ENCODE measurements around the gene PLCB1. TPM values are rescaled to one million over a fixed set of nuclear protein-coding genes. Genes with fewer than 3 reads are reported as not detected.

Gene PLCB1
- total and polyA plus RNA-seq, 10 of the 15 experiments (the other 5 are each of a cell fraction or from before 2014, with no cell fraction given): 0.05 to 5.3 (median 0.17) TPM; not detected in 1

- Histone ChIP-seq H3K27me3 (replicated peaks in 1 of 2; ENCODE audit: control insufficient read depth in 2 of 2, insufficient read depth in 2 of 2, low read length in 1 of 2) (no peaks in the 10 kb centered on the region), H3K4me1 (ENCODE audit: control insufficient read depth, insufficient read depth, low read length) (no peaks in the 10 kb centered on the region), H4K20me1 (ENCODE audit: control insufficient read depth, insufficient read depth) (no peaks in the 10 kb centered on the region), H3K9ac (ENCODE audit: control insufficient read depth, insufficient read depth, low read length) (no peak overlapping the region), H3K79me2 (ENCODE audit: control insufficient read depth, insufficient read depth, low read length) (no peaks in the 10 kb centered on the region), H3K4me2 (ENCODE audit: control insufficient read depth, insufficient read depth) (no peak overlapping the region), H3K4me3 (no peak overlapping the region), H3K27ac (ENCODE audit: control insufficient read depth, insufficient read depth) (no peak overlapping the region), H3K36me3 (ENCODE audit: control insufficient read depth in 2 of 2, insufficient read depth in 2 of 2, low read length in 1 of 2) (no peaks in the 10 kb centered on the region), H2AFZ (ENCODE audit: control insufficient read depth, low read depth, low read length) (no peak overlapping the region), H3K9me3 (replicated peaks; ENCODE audit: control insufficient read depth, insufficient read depth, low read length) (no peaks in the 10 kb centered on the region)
- ChIA-PET RAD21 (ENCODE audit: unreplicated experiment) (no interaction called here), SMC1A (ENCODE audit: uncharacterized antibody, unreplicated experiment) (interaction anchor here (1.0 kb wide), 1 partner anchor 24 kb away, joined by 3 read pairs; no protein-coding TSS in a partner anchor), CTCF (interaction anchor here (1.2 to 1.6 kb wide), 2 partner anchors 25 to 26 kb away, joined by 3 read pairs; no protein-coding TSS in a partner anchor), POLR2A (no interaction called here)
- in situ Hi-C loops (cut with MboI): no loop called here
- ATAC-seq: peak; percentile 48; the same call in 1 of the 3 replicates
- no peak for FAIRE-seq
- no peak for TF ChIP-seq SREBF2 (IDR thresholded peaks at IDR 0.05; ENCODE audit: low read length)
- 0 out of 2 replicates have a peak, but pooled peaks have one; percentile 14 for TF ChIP-seq IKZF1 (conservative IDR thresholded peaks at IDR 0.05)
- no peak for TF ChIP-seq USF2 (IDR thresholded peaks at IDR 0.05; ENCODE audit: borderline replicate concordance, low read depth, low read length)
- no peak for TF ChIP-seq TCF3 (IDR thresholded peaks at IDR 0.05; ENCODE audit: borderline replicate concordance, insufficient read depth, low read depth, low read length)
- TF ChIP-seq PRDM15 (CRISPR knock-in tag; IDR thresholded peaks at IDR 0.05): no peak
- TF ChIP-seq IKZF2 (IDR thresholded peaks at IDR 0.05): peak; percentile 11 to 26; a peak in 2 of 4 replicates
- no peak for TF ChIP-seq KAT2A (conservative IDR thresholded peaks at IDR 0.05; ENCODE audit: control insufficient read depth, low read depth, low read length)
- TF ChIP-seq RBBP5 (conservative IDR thresholded peaks at IDR 0.05): no peak
- no peak for TF ChIP-seq RELA (IDR thresholded peaks at IDR 0.05; ENCODE audit: borderline replicate concordance, partially characterized antibody)
- no peak for TF ChIP-seq ZNF24 (IDR thresholded peaks at IDR 0.05)
- no peak for TF ChIP-seq EZH2 (IDR thresholded peaks at IDR 0.05; ENCODE audit: borderline replicate concordance, control insufficient read depth, low read depth, low read length)
- TF ChIP-seq ZBTB4 (CRISPR knock-in tag; IDR thresholded peaks at IDR 0.05): no peak
- 32% methylated on average over 3 of the region's 3 CpGs for WGBS (ENCODE audit: insufficient coverage, insufficient replicate concordance, low lambda C conversion rate, missing lambda C conversion rate)
- no peak for DNase-seq (ENCODE audit: low read depth, low spot score)
- BruUV-seq (replicated peaks): no TSS peak
- intact Hi-C loops (cut with micrococcal nuclease; ENCODE audit: unreplicated experiment): no loop called here
Measured at GRCh38 chr20:8428988-8429387, 296.9 kb downstream of the PLCB1 start.
